Ectodermal cell (in vitro differentiated cells): ENCODE results near the gene GBX2.

Source experiments
- H3K27ac ChIP-seq: 2 replicates; pipeline ENCODE4 v1.7.0; 2013; ENCODE audit warnings: mild to moderate bottlenecking, low read depth, low read length; ENCODE audit not compliant: insufficient read depth, poor library complexity, severe bottlenecking
- H3K27me3 ChIP-seq: 2 replicates; pipeline ENCODE4 v1.7.0; 2013; ENCODE audit warnings: mild to moderate bottlenecking, low read length; ENCODE audit not compliant: insufficient read depth, control insufficient read depth, poor library complexity, severe bottlenecking
- H3K36me3 ChIP-seq: one replicate; pipeline ENCODE4 v1.7.0; 2013; ENCODE audit warnings: low read length; ENCODE audit not compliant: control insufficient read depth, insufficient read depth
- H3K4me1 ChIP-seq: one replicate; pipeline ENCODE4 v1.7.0; 2013; ENCODE audit warnings: low read length; ENCODE audit not compliant: control insufficient read depth, insufficient read depth
- H3K4me3 ChIP-seq: 2 replicates; pipeline ENCODE4 v1.7.0; 2013; ENCODE audit warnings: low read depth, low read length, control low read depth; ENCODE audit not compliant: insufficient read depth
- H3K9me3 ChIP-seq: 2 replicates; pipeline ENCODE4 v1.7.0; 2013; ENCODE audit warnings: mild to moderate bottlenecking, low read length, moderate library complexity; ENCODE audit not compliant: control insufficient read depth
- WGBS, 2 experiments: methylation state at CpG; one replicate each; pipeline ENCODE4 v1.1.7; 2013; ENCODE audit warnings: missing lambda C conversion rate in 2 of 2; 5-methylcytosine and 5-hydroxymethylcytosine counted together

GBX2 gene

DNA sequence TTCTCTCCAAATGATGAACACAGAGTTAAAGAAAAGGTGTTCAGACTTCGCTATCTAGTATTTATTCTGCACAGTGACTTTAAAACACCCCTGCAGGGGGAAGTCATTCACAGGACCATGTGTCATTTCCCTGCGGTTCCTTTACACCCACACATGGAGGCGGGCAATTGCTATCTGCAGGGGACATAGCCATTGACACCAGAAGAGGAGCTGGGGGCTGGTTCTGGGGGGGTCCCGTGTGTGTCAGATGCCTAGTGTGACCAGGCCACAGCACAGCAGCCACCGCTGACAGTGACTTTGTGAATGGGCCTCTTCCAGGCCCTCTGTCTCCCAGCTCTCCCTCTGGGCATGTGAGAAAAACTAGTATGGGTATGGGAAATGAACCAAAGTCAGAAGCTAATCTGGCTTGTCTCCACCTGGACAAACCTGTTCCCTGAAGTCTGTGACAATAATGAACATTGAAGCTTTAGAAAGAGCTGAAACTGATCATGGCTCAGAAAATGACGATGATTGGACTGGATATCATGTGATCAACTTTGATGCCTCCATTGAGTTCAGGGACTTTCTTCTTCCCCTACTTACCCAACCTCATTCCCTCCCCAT lies 7.5 kb upstream of the GBX2 start:
- no peaks in the 10 kb centered on the region for H3K36me3 ChIP-seq
- H3K9me3 ChIP-seq, result no peaks in the 10 kb centered on the region
- no peak overlapping the region for H3K4me3 ChIP-seq
- 45% methylated on average over 6 of the region's 6 CpGs for WGBS, 2 experiments
- H3K27ac ChIP-seq, result no peak overlapping the region
- peaks cover 50% of the 10 kb centered on the region for H3K4me1 ChIP-seq
- peaks cover 98% of the 10 kb centered on the region for H3K27me3 ChIP-seq

DNA sequence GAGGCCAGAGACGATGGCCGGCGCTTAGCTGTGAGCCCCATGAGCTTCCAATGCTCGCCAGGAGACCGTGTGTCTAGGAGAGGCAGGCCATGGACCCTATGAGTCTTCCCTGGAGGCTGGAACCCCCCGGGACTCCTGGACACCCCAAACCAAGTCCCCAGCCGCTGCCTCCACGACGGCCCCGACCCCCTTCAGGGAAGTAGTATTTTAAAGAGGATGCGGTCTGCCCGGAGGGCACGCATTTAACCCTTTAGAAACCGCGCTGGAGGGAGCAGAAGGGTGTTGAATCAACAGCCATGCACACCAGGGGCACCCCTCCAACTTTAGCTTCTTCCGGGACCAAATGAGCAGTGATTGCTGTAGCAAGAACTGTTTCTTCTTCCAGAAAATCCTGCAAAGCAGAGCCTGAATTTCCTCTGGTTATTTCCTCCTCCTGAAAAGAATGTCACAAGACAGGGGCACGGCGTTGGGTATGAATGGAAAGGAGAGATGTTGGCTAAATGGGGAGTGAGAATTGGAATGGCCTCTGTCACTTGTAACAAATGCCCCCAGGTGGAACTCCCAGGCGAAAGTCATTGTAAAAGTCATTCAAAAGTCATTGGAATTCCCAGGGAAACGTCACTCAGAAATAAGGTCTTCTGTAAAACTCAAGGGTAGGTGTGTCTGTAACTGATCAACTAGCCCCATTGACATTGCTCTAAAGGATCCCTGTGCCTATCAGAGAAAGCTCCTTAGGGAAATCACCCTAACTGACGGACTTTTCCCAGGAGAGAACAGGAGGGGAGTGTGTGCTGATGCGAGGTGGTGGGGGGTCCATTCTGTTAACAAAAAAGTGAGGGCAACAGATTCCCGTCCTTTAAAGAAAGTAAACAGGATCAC lies 5.8 kb upstream of the GBX2 start:
- 3% methylated on average over 23 of the region's 23 CpGs for WGBS, 2 experiments
- Histone ChIP-seq H3K4me1 (peaks cover 55% of the 10 kb centered on the region), H3K27ac (no peak overlapping the region), H3K36me3 (no peaks in the 10 kb centered on the region), H3K27me3 (peaks cover 99% of the 10 kb centered on the region), H3K9me3 (no peaks in the 10 kb centered on the region), H3K4me3 (no peak overlapping the region)

DNA sequence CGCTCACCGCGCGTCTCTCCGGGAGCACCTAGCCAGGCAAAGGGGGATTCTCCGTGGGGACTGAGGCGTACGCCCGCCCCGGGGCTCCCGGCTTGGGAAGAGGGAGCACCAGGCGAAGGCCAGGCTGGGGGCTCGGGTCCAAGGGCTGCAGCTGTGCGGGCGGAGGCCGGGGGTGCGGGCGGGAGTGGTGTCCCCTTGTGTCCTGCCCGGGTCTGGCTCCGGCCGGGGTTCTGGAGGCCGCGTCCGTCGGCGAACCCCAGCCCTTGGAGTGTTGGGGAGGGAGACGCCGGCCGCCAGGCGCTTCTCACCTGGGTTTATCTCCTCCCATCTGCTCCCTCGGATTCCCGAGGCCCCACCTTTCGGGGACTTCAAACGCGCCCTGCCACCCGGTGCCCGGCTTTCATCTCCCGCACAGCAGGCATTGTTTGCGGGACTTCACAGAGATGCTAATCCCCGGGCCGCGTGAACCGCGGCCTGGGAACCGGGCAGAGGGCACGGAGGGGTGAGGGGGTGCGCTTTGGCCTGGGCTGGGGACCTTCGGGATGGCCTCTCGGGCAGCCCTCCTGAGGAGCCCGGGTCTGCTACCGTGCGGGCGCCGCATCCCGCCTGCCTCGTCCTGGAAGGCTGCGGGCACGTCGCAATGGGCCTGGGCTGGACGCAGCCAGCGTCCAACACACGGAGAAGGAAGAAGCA lies 5.0 kb upstream of the GBX2 start:
- H3K27ac ChIP-seq, result no peak overlapping the region
- H3K27me3 ChIP-seq, result peaks cover 99% of the 10 kb centered on the region
- no peaks in the 10 kb centered on the region for H3K36me3 ChIP-seq
- H3K9me3 ChIP-seq, result no peaks in the 10 kb centered on the region
- 1 to 2% methylated on average over 62 of the region's 62 CpGs for WGBS, 2 experiments
- H3K4me1 ChIP-seq, result peaks cover 55% of the 10 kb centered on the region
- H3K4me3 ChIP-seq, result no peak overlapping the region

DNA sequence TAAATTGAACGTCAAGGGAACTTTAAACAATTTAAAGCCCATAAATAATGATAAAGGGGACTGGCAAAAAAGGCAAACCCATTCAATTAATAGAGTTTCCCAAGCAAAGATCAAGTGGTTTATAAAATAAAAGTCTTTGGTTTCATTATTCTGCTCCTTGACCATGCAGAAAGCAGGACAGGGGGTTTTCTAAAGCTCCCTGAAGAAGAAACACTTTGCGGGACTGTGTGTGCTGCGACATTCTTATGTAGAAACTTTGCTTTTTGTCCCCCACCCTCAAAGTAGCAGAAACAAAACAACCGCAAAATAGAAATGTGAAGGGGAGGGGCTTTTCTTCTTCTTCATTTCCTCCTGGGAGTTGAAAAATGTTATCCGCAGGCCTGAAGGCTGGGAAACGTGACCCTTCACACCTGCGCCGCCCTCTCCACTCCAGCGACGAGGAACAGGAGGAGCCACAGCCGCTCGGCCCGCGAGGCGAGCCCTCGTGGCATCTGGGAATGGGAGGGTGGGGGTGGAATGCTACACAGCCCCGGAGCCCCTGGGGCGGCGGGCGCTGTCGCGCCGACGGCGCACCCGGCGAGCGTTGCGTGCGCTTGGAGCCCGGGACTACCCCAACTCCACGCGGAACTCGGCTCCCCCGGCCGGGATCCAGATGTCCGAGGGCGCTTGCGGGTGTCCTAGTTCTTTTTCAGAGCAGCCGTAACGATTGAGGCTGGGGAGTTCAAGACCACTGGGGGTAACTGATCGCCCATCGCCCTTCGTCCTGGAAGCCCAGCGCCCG lies 4.3 kb upstream of the GBX2 start:
- Histone ChIP-seq H3K9me3 (no peaks in the 10 kb centered on the region), H3K36me3 (no peaks in the 10 kb centered on the region), H3K27ac (no peak overlapping the region), H3K27me3 (peaks cover 99% of the 10 kb centered on the region), H3K4me3 (no peak overlapping the region), H3K4me1 (peaks cover 55% of the 10 kb centered on the region)
- WGBS, 2 experiments, result 1% methylated on average over 45 to 46 of the region's 46 CpGs

DNA sequence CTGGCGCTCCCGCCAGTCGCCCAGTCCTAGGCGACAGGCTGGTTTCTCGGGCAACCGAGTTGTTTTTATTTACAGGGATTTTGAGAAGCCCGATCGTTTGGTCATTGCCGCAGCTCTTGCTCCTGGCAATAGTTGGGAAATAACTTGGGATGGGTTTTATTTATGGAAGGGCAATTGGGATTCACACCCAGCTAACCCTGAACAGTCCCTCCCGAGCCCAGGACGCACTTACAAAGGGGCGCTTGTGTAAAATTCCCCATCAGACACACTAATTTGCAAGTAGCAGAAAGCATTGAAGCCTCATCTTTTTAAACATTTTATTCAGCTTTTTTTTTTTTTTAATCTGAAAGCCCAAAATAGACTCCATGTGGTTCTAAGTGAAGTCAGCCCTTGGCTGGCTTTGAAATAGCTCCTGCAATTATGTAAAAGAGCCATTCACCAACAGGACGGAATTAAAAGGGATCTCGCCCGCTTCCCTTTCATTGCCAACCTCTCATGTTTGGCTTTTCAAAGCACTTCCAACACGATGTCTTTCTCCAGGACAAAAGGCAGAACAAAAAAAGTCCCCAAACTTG lies 3.6 kb upstream of the GBX2 start:
- Histone ChIP-seq H3K27me3 (peaks cover 100% of the 10 kb centered on the region), H3K36me3 (no peaks in the 10 kb centered on the region), H3K4me3 (no peak overlapping the region), H3K9me3 (no peaks in the 10 kb centered on the region), H3K4me1 (peaks cover 58% of the 10 kb centered on the region), H3K27ac (no peak overlapping the region)
- 1 to 2% methylated on average over 16 of the region's 16 CpGs for WGBS, 2 experiments

DNA sequence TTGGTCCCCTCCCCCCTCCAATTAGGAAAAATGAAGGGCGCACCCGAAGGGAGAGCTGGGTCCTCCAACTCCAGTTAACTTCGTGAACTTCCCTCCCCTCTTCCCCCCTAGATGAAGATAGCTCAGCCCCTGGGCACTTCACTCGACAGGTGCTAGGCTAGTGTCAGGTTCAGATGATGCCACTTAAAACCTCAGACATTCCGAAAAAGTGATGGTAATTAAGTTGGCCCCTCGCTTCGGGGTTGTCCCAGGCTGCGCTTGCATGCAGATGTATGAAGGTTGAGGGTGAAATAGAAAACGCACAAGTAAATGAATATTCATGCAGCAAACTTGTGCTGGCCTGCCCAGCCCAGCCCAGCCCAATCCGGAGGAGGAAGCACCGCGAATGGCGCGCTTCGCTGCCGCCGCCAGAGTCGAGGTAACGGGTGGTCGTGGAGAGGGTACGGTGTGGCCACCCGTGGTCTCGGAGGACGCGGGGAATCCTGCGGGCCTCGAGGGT lies 3.0 kb upstream of the GBX2 start:
- no peak overlapping the region for H3K4me3 ChIP-seq
- 1% methylated on average over 27 of the region's 27 CpGs for WGBS, 2 experiments

DNA sequence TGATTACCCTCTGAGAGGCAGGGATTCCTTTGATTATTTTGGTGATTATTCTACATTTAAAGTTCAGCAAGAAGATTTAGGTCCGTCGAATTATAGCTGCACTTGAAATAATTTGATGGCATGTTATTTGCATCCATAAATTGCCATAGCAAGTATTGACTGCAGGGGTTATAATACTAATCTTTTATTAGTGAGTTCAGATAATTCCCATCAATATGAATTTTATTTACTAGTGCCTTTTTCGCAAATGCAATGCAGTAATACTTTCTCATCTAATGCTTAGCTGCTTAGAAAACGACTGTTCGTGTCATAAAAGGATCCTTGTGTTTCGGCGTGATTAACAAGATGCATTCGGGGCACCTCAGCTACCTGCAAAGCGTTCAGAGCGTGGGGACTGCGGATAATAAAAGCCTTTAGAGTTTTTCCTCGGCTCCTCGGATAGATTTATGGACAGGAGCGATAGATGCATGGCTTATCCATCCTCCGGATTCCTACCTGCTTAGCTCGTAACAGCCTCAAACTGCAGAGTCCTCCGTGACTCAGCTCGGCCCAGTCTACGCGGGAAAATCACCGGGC lies 2.5 kb upstream of the GBX2 start:
- 7 to 9% methylated on average over 20 to 21 of the region's 21 CpGs for WGBS, 2 experiments
- peaks cover 100% of the 10 kb centered on the region for H3K27me3 ChIP-seq
- H3K4me3 ChIP-seq, result no peak overlapping the region
- no peaks in the 10 kb centered on the region for H3K36me3 ChIP-seq
- H3K27ac ChIP-seq, result no peak overlapping the region
- H3K9me3 ChIP-seq, result no peaks in the 10 kb centered on the region
- peaks cover 59% of the 10 kb centered on the region for H3K4me1 ChIP-seq

More for the DNA sequence above, 3.0 kb upstream of the GBX2 start:
- H3K4me1 ChIP-seq, result peaks cover 61% of the 10 kb centered on the region
- H3K9me3 ChIP-seq, result no peaks in the 10 kb centered on the region
- no peaks in the 10 kb centered on the region for H3K36me3 ChIP-seq
- no peak overlapping the region for H3K27ac ChIP-seq
- H3K27me3 ChIP-seq, result peaks cover 100% of the 10 kb centered on the region

DNA sequence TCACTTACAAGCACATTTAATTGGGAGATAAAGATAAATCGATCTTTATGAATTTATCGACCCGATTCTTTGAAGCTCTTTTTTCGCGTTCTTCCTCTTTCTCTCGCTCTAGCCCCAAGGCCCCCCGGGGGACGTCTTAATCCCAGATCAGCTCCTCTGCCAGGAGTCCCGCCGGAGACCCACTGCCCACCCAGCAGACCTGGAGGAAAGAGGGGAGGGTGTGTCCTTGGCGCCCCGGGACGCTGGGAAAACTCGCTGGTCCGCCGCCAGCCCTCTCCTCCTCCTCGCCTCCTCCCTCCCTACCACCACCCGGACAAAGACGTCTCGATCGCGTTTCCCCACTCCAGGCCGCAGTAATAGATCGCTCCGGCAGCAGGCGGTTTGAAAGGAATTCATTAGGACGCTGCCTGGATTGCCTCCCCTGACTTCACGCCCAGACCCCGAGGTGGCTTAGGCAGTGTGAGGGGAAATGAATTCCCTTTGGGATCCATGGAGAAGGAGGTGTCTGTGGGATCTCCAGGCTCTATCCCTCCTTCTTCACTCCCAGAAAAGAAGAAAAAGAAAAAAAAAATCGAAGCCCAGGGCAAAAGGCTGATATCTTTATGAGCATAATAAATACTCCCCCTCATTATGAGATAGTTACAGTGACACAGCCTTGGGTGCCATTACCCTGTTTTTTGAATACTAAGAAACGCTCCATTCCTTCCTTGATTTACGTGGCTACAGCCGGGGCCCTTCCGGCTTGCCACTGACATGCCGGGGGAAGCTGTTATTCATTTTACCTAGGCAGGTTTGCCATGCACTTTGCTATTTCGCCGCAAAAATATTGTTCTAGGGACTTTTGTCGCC lies 1.8 kb upstream of the GBX2 start:
- no peaks in the 10 kb centered on the region for H3K9me3 ChIP-seq
- H3K4me3 ChIP-seq, result no peak overlapping the region
- H3K4me1 ChIP-seq, result peaks cover 55% of the 10 kb centered on the region
- peaks cover 100% of the 10 kb centered on the region for H3K27me3 ChIP-seq
- no peak overlapping the region for H3K27ac ChIP-seq
- 2% methylated on average over 37 to 38 of the region's 38 CpGs for WGBS, 2 experiments
- no peaks in the 10 kb centered on the region for H3K36me3 ChIP-seq
